GM19193 (cell line): Measurements from ENCODE around the gene FGF4.

ENCODE experiments used
- POLR2A ChIP-seq: IDR thresholded peaks from 4 replicates; pipeline ENCODE4 v1.6.1; 2011; ENCODE audit not compliant: insufficient read depth, insufficient read length; ENCODE audit errors: extremely low read depth

Gene FGF4

DNA sequence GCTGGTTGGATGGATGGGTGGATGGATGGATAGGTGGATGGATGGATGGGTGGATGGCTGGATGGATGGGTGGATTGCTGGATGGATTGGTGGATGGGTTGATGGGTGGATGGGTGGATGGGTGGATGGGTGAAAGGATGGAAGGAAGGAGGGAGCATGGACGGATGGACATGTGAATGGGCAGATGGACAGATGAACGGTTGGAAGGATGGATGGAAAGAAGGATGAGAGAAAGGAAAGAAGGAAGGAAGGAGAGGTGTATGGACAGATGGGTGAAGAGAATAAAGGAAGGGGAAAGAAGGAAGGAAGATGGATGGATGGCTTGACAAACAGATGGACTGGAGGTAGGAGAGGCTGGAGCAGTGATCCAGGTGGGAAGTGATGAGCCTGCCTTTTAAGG is 38.7 kb upstream of the FGF4 start:
- TF ChIP-seq POLR2A: no peak

DNA sequence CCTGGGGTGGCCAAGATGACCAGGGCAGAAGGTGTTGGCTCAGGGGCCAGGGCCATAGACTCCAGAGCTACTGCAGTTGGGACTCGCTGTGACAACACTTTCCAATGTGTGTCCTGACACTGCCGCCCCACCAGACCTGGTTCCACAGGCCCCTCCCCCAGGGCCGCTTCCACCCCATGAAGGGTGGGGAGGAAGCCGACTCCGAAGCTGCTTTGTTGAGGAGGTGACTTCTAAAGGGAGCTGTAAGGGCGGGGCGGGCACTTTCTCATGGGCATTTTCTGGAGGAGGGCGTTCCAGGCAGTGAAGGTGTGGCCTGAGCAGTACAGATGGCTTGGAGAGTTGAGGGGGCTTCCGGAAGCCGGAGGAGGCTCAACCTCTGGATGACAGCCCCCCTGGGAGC is 37.8 kb upstream of the FGF4 start:
- no peak for TF ChIP-seq POLR2A

DNA sequence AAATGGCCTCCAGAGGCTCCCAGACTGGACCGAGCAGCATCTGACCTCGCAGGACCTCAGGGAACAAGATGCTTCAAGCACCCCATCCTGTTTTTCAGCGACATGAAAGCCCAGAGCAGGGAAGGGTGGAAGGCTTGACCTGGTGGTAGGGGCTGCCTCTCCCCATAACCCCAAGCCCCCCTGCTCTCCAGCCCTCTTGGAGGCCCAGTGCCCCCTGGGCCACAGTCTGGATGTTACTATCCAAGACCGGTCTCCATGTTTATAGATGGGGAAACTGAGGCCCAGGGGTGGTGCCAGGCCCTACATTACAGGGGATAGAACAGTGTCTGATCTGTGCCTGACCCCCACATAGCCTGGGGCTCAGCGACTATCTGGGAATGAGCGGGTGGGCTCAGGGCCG is 37.1 kb upstream of the FGF4 start:
- no peak for TF ChIP-seq POLR2A

DNA sequence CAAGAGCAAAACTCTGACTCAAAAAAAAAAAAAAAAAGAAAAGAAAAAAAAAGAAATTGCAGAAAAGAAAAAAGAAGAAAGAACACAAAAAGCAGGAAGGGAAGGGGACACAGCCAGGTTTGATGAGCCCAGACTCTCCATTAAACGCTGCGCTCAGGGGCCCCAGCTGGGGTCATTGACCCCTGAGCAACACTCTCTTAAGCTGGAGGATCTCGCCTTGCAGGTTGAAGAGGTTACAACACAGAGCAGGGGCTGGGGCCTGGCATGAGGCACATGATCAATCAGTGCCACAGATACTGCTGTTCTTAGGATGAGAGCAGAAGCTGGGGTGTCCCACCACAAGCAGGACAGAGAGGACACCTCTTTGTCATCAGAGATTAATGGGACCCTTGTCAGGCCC is 36.3 kb upstream of the FGF4 start:
- no peak for TF ChIP-seq POLR2A

DNA sequence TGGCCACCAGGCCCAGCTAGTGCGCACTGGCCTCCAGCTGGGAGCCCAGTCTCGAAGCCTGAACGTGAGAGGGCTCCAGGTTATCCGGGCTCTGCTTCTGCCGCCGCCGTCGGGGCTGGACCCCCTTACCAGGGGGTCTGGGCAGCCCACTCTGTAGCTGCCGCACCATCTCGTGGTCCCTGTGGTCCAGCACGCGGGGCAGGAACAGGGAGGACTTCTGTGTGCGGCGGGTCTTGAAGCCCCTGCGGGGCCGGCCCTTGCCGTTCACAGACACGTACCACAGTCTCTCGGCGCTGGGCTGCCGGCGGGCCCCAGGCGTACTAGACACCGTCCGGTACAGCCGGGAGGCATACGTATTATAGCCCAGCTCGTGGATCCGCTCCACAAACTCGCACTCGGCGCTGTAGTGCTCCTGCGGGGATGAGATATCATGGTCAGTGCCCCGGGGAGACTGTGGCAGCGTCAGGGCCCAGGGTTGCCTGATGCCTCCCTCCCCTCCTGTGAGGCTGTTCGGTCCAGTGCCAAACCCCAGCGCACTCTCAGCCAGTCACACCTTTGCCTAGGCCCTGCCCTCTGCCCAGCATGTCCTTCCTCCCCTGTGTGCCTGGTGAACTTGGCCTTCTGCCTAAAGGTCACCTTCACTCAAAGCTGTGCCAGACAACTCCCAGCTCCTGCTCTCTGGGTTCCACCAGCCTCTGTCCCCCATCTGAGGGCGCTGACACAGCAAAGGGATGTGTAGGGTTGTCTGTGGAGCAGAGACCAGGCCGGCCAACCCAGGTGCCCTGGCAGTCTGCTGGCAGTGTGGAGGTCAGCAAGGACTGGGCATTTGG is 35.4 kb upstream of the FGF4 start:
- TF ChIP-seq POLR2A: no peak

DNA sequence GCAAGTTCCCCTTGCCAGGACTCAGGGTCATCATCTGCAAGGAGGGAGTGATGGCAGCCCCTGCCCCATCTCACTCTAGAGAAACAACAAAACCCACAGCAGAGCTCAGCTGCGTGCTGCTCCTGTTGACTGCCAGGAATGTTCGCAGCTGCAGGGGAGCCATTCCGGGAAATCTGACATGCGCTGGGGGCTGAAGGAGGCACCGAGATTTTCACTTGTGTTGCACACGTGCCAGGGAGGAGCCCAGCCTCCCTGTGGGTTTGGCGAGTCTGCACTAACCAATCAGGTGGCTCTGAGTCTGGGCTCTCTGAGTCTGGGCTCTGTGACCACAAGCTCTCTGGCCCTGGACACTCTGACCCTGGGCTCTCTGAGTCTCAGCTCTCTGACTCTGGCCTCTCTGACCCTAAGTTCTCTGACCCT is 33.5 kb upstream of the FGF4 start:
- no peak for TF ChIP-seq POLR2A

DNA sequence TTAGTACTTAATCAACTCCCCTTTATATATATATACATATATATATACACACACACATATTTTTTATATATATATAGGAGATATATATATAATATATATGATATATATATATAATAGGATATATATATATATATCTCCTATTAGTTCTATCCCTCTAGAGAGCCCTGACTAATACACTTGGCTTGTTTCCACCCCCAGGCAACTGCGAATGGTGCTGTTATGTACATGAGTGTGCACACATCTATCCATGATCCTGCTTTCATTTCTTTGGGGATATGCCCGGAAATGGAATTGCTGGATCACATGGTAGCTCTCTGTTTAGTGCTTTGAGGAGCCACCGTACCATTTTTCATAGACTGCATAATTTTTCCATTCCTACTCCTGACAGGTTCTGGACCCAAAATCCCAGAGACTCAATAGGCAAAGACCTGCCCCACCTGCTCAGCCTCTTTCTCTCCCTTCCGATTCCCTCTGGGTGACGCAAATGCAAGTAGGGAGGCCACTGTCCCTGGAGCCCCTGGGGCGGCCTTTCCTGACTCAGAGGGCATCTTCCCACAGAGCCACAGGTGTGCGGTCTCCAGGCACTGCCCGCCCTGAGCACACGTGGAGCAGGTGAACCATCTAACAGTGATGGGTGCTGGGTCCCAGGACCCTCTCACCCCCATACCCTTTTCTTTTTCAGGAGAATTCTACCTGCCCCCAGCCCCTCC is 32.1 kb upstream of the FGF4 start:
- no peak for TF ChIP-seq POLR2A

DNA sequence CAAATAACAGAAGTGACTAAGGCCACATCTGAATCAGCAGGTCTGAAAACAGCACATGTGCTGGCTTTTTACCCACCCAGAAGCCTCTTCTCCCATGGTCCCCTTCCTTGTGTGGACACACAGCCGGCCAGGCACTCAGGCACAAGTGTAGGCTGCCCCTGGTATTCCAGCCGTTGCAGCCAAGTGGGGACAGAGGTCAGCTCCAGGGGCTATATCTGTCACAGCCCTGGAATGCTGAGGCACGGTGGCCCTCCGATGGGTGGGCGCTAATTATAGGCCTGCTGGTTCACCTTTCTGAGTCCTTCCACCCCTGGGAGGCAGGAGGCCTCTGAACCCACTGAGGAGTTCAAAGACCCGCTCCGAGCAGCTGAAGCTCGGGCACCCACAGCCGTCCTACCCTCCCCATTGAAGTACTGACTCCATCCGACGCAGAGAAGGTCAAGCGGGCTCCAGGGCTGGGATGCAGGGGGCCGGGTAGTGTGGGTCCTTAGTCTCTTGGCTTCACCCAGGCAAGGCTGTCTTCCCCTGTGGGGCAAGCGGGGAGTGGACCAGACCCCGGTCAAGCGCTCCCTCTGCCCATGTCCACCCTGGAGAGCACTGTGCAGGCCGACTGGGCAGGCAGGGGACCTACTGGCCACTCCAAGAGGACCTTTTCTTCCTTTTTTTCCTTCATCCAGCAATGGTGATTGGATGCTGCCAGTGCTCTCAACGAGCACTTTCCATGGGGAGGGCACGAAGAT is 29.8 kb upstream of the FGF4 start:
- no peak for TF ChIP-seq POLR2A

DNA sequence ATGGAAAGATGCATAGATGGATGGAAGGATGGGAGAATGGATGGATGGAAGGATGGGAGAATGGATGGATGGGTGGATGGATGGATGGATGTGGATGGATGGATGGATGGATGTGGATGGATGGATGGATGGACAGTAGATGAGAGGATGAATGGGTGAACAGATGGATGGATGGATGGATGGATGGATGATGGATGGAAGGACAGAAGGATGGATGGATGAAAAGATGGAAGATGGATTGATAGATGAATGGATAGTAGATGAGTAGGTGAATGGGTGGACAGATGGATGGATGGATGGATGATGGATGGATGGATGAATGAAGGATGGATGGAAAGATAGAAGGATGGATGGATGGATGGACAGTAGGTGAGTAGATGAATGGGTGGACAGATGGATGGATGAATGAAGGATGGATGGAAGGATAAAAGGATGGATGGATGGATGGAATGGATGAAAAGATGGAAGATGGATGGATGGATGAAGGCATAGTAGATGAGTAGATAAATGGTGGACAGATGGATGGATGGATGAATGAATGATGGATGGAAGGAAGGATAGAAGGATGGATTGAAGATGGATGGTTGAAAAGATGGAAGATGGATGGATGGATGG is 28.6 kb upstream of the FGF4 start:
- TF ChIP-seq POLR2A: no peak

DNA sequence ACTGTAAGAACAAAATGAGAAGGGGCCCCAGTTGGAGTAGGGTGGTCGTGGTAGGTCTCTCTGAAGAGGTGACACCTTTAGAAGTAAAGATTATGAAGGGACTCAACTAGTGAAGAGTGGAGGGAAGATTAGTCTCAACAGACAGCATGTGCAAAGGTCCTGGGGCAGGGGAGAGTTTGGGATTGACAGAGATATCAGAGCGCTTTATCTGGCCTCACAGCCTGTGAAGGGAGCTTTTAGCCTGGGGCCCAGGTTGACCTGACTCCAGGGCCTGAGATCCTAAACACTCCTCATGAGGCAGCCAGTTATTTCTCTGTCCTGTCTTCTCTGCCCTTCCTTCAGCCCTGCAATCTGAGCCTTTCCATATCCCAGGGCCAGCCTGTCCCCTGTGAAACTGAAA is 27.9 kb upstream of the FGF4 start:
- no peak for TF ChIP-seq POLR2A

DNA sequence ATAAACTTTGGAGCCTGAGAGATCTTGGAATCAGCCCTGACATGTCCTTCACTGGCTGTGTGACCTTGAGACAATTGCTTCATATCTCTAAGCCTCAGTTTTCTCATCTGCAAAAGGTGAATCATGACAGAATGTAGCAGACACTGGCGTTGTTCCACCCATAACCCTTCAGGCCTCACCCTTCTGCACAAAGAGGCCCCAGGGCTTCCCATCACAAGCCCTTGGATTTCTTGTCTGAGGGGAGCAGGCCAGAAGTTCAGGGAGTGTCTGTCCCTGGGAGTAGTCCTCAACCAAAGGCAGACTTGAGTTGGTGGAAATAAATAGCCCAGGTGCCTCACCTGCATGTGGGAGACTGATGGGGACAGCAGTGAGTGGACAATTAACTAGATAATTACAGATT is 27.4 kb upstream of the FGF4 start:
- no peak for TF ChIP-seq POLR2A

DNA sequence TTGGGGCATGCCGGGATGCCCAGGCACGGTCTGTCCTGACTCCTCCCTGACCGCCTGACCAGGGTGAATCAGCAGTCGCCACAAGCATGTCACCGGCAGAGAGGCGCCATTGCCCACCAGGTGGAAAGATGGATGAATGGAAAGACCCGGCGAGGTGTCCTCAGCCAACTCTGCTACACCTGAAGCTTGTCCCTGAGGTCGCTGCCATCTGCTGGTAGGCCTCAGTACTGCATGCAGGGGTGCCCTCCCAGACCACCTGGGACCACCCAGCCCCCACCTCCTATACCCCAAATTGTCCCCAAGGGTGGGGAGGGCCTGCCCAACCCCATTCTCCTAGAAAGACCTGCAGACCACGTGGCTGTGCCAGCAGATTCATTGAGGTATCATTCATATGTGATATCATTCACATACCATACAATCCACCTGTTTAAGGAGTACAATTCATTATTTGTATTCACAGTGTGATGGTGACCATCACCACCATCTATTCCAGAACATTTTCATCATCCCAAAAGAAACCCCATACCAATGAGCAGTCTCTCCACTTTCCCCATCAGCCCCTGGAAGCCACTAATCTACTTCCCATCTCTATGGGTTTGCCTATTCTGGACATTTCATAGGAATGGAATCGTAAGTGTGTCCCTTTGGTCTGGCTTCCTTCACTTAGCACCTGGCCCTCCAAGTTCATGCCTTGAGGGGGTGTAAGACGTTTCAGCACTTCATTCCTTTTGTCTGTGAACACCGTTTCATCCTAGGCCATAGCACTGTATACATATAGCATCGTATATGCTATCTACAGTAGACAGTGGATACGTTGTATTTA is 26.6 kb upstream of the FGF4 start:
- no peak for TF ChIP-seq POLR2A

DNA sequence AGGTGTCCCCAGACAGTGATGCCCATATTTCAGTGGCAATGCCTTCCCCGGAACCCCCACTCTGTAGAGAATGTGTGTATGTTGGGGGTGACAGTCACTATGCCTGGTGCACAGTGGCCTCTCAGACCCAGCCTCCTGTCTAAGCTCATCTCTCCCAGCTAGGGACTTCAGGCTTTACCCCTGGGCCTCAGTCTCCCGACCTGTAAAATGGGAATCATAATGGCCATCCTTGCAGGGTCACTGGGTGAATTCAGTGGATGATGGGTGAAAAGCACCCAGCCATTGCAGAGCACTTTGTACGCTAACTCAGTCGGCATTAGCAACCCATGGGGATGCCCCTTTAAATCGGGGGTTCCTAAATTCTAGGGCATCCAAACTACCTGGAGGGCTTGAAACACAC is 25.1 kb upstream of the FGF4 start:
- TF ChIP-seq POLR2A: no peak

DNA sequence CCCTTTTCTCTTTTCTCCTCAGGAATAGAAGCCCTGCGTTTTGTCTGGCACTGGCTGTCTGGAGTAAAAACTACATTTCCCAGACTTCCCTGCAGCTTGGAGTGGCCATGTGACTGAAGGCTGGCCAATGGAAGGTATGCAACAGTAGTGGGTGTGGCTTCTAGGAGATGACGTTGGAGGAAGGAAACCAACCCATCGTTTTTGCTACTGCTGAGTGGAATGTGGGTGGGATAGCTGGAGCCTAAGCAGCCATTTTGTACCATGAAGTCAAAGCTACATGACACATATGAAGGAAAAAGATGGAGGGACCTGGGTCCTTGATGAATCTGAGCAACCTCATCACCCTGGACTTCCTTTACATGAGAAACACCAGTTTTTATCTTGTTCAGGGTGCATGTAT is 24.4 kb upstream of the FGF4 start:
- no peak for TF ChIP-seq POLR2A

DNA sequence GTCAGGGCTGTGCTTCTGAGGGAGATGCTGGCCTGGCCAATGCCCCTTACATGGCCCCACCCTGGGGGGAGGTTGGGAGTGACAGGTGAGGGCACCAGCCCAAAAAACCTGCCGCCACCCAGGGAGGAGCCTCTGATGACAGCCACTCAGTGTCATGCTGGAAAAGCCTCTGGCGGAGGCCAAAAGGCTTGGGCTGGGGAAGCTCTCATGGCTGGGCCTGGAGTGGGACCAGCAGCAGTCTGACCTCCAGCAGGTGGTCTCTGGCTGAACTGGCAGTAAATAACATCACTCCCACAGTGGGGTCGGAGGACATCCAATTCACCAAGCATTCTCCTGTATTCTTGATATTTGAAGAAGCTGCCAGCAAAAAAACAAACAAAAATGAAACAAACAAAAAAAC is 24.0 kb upstream of the FGF4 start:
- TF ChIP-seq POLR2A: no peak
